ENCODE data around the gene FAM13C.
"Not testable (repeated sequence)": the region's sequence is repeated elsewhere in the genome, so short reads cannot be mapped to it uniquely, and the experiment has no call there.

The FAM13C gene

DNA sequence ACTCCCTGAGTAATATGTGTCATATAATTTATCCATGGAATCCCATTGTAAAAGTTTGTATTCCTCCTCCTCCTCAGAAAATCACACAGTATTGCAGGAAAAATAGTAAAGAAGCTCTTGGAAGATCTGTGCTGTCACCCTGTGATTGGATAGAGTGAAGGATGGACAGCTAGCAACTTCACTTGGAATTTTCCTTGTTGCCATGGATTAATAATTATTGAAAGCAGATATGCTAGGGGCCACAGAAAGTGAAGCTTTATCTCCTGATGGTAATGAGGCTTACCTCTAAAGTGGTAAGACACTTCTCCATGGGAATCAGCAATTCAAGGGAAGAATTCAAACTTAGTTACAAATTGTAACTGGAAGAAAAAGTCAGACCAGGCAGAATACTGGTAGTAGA, 137.1 kb downstream of the FAM13C start:
- DNase-seq = no peak

DNA sequence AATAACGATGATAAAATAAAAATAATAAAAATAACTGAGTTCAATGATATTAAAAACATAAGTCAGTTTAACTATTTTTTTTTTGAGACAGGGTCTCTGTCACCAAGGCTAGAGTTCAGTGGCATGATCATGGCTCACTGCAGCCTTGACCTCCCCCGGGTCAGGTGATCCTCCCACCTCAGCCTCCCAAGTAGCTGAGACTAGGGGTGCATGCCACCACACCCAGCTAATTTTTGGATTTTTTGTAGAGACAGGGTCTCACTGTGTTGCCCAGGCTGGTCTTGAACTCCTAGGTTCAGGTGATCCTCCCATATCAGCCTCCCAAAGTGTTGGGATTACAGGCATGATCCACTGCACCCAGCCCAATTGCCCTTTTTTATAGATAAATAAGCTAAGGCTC, 138.8 kb downstream of the FAM13C start:
- DNase-seq = not testable (repeated sequence)

DNA sequence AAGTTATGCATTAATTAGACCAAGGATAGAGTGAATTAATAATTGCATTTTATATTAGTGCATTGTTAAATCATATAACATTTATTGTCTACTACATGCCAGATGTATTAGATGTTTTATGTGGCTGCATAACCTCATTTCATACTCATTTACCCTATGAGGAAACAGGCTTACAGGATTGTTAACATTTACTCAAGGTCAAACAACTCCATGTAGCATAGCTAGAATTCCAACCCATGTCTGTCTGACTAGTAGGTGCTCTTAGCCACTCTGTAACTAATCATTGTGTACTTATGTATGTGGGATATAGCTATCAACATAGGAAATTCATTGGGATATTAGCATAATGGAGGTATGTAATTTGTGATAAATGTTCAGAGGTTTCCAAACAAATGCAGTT, 139.6 kb downstream of the FAM13C start:
- DNase-seq = peak; percentile 23

DNA sequence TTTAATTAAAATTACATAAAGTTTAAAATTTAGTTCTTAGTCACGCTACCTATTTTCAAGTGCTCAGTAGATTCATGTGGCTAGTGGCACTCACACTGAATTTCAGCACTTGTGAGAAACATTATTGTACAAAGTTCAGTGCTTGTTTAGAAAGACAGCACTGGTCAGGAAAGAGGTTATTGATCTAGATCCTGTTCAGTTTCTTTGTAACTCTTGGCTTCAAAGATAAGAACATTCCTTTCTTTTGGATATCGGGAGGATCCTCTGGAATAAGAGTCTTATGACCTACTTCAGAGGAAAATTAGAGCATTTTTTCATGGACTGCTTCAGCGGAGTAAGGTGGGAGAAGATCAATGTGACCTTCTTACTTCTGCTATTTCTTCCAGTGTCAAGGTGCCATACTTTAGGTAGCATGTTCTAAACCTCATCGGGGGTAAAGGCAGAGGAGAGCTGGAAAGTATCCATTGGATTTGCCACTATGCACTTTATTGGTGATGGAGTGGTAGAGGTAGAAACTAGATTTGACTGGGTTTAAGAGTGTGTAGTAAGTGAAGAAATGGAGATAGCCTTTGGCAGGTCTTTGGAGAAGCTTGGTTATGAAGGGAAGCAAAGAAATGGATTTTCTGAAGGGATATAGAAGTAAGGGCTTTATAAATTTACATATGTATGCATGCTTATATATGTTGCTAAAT, 146.0 kb downstream of the FAM13C start:
- DNase-seq = no peak

DNA sequence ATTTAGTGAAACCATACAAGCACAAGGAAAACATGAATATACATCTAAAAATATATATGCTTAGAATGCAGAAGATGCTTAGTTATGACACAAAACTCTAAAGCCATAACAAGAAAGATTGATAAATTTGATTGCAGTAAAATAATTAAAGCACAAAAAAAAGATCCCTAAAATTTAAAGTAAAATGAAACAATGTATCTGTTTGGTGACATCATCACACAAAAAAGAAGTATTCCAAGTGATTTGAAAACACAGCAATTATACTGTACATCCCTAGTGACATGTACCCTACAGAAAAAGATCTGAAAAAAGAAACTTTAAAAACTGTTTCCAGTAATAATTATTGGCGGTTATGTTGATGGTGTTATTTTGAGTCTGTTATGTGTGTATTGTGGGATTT, 148.2 kb downstream of the FAM13C start:
- DNase-seq = no peak

DNA sequence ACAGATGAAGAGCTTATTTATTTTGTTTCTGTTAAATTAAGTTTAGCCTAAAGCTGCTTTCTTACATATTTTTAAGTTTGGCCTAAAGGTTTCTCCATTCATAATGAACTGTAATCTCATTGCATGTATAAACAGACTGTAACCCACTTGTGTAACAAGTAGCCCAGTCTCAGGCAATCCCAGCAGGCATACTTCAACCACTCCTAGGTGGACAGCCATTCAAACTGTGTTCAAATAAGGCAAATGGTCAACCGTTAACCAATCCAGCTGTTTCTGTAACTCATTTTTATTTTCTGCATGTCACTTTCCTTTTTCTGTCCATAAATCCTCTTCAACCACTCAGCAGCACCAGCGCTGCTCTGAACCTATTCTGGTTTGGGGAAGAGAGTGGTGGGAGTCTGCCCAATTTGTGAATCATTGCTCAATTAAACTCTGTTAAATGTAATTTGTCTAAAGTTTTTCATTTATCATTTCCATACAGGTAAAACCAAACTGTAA, 150.0 kb downstream of the FAM13C start:
- DNase-seq = no peak

DNA sequence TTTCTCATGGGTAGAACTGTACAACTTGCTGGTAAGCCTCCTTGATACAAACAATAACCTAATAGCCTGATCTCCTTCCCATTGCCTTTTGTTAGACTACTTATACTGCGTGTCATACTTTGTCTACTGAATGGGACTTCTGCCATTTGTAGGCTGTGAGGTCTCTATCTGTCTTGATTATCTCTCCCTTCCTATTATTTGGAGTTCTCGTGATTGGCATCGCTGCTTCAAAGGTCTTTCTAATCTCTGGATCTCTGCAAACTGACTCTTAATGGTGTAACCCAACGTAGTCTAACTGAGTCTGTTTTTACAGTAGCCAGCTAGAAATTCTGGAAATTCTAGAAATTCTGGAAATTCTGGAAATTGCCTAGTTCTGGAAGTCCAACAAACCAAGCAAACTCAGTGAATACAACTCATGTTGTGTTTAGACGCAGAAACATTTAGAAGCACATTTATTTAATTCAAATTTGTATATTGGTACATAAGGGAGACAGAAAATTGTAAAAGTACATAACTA, 156.1 kb downstream of the FAM13C start:
- no peak for DNase-seq
